ENCODE data around the gene AMPD3. TPM values are rescaled to one million over a fixed set of nuclear protein-coding genes. Genes with fewer than 3 reads are reported as not detected.

AMPD3 gene
- total and polyA plus RNA-seq, 2 donors (not counting 3 experiments of a cell fraction or from before 2014, with no cell fraction given): 1.4 to 2.5 TPM

DNA sequence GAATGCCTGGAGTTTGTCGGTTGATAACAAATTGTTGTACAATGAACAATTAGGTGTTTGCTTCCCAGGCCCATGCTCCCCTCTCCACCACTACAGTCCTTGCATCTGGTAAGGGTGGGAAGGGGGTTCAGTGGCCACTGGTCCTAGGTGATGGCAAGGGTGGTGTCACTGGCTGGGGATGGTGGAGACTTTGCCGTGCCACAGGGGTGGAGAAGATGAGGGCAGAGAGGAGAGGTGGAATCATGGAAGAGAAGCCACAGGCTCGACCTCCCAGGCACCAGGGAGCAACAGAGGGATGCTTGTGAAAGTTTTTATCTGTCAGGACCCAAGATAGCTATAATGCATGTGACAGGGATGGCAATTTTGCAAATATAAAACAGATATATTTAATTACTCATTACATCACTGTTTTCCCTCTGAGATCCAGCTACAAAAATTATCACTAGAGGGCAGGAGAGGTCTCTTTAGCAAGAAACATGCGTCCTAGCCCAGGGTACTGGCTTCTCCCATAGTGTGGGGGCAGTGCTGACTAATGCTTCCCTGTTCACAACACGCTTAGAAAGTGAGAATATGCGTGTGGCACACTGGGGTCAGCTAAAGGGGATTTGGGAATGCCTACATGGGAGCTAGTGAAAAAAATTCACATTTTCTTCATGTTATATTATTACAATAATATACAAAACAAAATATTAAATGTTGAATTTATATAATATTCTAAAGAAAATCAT, 49.0 kb upstream of the AMPD3 start:
- Histone ChIP-seq H3K9ac (replicated peaks; ENCODE audit: extremely low read depth, insufficient read depth, low read length) (no peak overlapping the region), H3K4me2 (ENCODE audit: insufficient read depth, low read length) (peak overlapping the region; percentile 51), H3K4me3 (replicated peaks in 1 of 3; ENCODE audit: insufficient read depth in 1 of 3, low read depth in 1 of 3, low read length in 3 of 3) (no peak overlapping the region), H3K36me3 (ENCODE audit: control insufficient read depth in 2 of 2, extremely low read depth in 1 of 2, insufficient read depth in 2 of 2, low read length in 2 of 2) (no peaks in the 10 kb centered on the region), H2AFZ (ENCODE audit: low read depth, low read length) (no peak overlapping the region), H3K9me1 (replicated peaks; ENCODE audit: control insufficient read depth, extremely low read depth, insufficient read depth, low read length) (no peaks in the 10 kb centered on the region), H3K9me3 (replicated peaks; ENCODE audit: control insufficient read depth, insufficient read depth, low read length) (no peaks in the 10 kb centered on the region), H3K4me1 (ENCODE audit: control insufficient read depth, extremely low read depth, insufficient read depth, low read length) (peaks cover 26% of the 10 kb centered on the region), H4K20me1 (replicated peaks; ENCODE audit: control insufficient read depth, extremely low read depth, insufficient read depth, low read length) (no peaks in the 10 kb centered on the region), H3K27ac (ENCODE audit: insufficient read depth, low read depth, low read length) (no peak overlapping the region), H3K79me2 (ENCODE audit: control insufficient read depth, insufficient read depth, low read length) (no peaks in the 10 kb centered on the region), H3K27me3 (ENCODE audit: control insufficient read depth in 2 of 2, insufficient read depth in 2 of 2, low read length in 2 of 2) (no peaks in the 10 kb centered on the region)
- intact Hi-C loops (cut with micrococcal nuclease) (loop anchor here (1.0 to 5.0 kb wide), 5 partner anchors 98 to 649 kb away; no protein-coding TSS in a partner anchor), dilution Hi-C loops (cut with MboI; ENCODE audit: extremely low pct_ligation_motif_present, low sequenced_read_pairs) (no loop called here)
- no TSS peak for BruUV-seq (replicated peaks)
- ChIA-PET CTCF (interaction anchor here (0.6 to 3.3 kb wide), 68 partner anchors 8 to 500 kb away, joined by 3 to 45 read pairs (median 4); partner anchors contain the start of genes AMPD3 and RNF141), POLR2A (interaction anchor here (0.9 kb wide), 1 partner anchor 101 kb away, joined by 4 read pairs; the partner anchor contains the start of gene ADM)
- TF ChIP-seq, protein P1, sequence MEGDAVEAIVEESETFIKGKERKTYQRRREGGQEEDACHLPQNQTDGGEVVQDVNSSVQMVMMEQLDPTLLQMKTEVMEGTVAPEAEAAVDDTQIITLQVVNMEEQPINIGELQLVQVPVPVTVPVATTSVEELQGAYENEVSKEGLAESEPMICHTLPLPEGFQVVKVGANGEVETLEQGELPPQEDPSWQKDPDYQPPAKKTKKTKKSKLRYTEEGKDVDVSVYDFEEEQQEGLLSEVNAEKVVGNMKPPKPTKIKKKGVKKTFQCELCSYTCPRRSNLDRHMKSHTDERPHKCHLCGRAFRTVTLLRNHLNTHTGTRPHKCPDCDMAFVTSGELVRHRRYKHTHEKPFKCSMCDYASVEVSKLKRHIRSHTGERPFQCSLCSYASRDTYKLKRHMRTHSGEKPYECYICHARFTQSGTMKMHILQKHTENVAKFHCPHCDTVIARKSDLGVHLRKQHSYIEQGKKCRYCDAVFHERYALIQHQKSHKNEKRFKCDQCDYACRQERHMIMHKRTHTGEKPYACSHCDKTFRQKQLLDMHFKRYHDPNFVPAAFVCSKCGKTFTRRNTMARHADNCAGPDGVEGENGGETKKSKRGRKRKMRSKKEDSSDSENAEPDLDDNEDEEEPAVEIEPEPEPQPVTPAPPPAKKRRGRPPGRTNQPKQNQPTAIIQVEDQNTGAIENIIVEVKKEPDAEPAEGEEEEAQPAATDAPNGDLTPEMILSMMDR (IDR thresholded peaks at IDR 0.05; ENCODE audit: extremely low read depth in 1 of 2, insufficient read depth in 1 of 2, low read depth in 1 of 2, low read length in 2 of 2): peak; percentile 56 to 73
- TF ChIP-seq JUN (IDR thresholded peaks at IDR 0.05; ENCODE audit: borderline replicate concordance, insufficient read depth, insufficient read length, low read depth) (peak; percentile 27), FOS (IDR thresholded peaks at IDR 0.05; ENCODE audit: borderline replicate concordance, insufficient read depth, low read length) (peak; percentile 67), GATA2 (IDR thresholded peaks at IDR 0.05; ENCODE audit: insufficient read depth, insufficient read length, low read depth, low read length) (no peak), MYC (IDR thresholded peaks at IDR 0.05; ENCODE audit: low read depth, low read length) (peak; percentile 22)
- peak; percentile 93 for FAIRE-seq
- DNase-seq (ENCODE audit: low read depth, low spot score): peak; percentile 89

All from endothelial cell of umbilical vein (primary cell).